ENCODE data around the gene DHTKD1. TPM values are rescaled to one million over a fixed set of nuclear protein-coding genes. Genes with fewer than 3 reads are reported as not detected.
A peak's percentile ranks its signal among the peaks of the same experiment; 100 is the strongest.

The DHTKD1 gene
- total RNA-seq, 1 experiment from 2014 or later, result 20.6 TPM

GRCh38 chr10:12041766-12042408, 26.9 kb upstream of the DHTKD1 start:
- Histone ChIP-seq H3K4me2 (ENCODE audit: low read length) (peak overlapping the region; percentile 87), H3K4me3 (replicated peaks in 1 of 2; ENCODE audit: low read depth in 1 of 2, low read length in 2 of 2) (peak overlapping the region; percentile 97), H3K79me2 (ENCODE audit: insufficient read depth, low read length) (peaks cover 56% of the 10 kb centered on the region), H3K4me1 (ENCODE audit: control insufficient read depth in 1 of 2, insufficient read depth in 2 of 2, low read length in 2 of 2) (peaks cover 10 to 27% of the 10 kb centered on the region in 2 experiments; a peak in 3 of 4 replicates), H3K27ac (ENCODE audit: low read depth, low read length) (peak overlapping the region; percentile 98), H3K9me2 (ENCODE audit: insufficient read depth) (no peaks in the 10 kb centered on the region), H3K9me3 (ENCODE audit: control insufficient read depth in 1 of 2, insufficient read depth in 1 of 2, low read depth in 1 of 2, low read length in 2 of 2) (no peaks in the 10 kb centered on the region), H3K27me3 (ENCODE audit: insufficient read depth, low read length) (no peaks in the 10 kb centered on the region), H3K36me3 (ENCODE audit: control insufficient read depth in 1 of 2, insufficient read depth in 2 of 2, low read length in 2 of 2) (no peaks in the 10 kb centered on the region), H2AFZ (ENCODE audit: low read depth, low read length, poor library complexity, severe bottlenecking) (no peak overlapping the region), H4K20me1 (ENCODE audit: insufficient read depth) (peaks cover 5% of the 10 kb centered on the region; the same call in 1 of the 2 replicates), H3K9ac (ENCODE audit: low read length) (peak overlapping the region; percentile 100)
- ATAC-seq (no peak; the same call in 1 of the 2 replicates), DNase-seq (ENCODE audit: low read depth, low spot score) (no peak)
- intact Hi-C loops (cut with micrococcal nuclease), result loop anchor here (2.0 kb wide), 1 partner anchor 27 kb away; the partner anchor contains the start of gene DHTKD1
- ChIA-PET CTCF (interaction anchor here (1.4 kb wide), 1 partner anchor 13 kb away, joined by 4 read pairs; no protein-coding TSS in a partner anchor), RAD21 (ENCODE audit: low non-redundant PET in 1 of 2, low total read pairs in 2 of 2, uncharacterized antibody in 2 of 2, unreplicated experiment in 2 of 2) (no interaction called here), POLR2A (interaction anchor here (1.4 kb wide), 2 partner anchors 31 to 38 kb away, joined by 3 read pairs; no protein-coding TSS in a partner anchor)
- TF ChIP-seq ZNF274 (IDR thresholded peaks at IDR 0.05; ENCODE audit: low read depth, low read length), result no peak
- TF ChIP-seq TCF7L2 (IDR thresholded peaks at IDR 0.05; ENCODE audit: borderline replicate concordance, extremely low read depth, insufficient read depth, insufficient read length), result no peak
- TF ChIP-seq SP1 (IDR thresholded peaks at IDR 0.05; ENCODE audit: low read depth), result no peak
- no peak for TF ChIP-seq CBX3 (IDR thresholded peaks at IDR 0.05; ENCODE audit: low read depth)
- TF ChIP-seq ELF1 (IDR thresholded peaks at IDR 0.05; ENCODE audit: borderline replicate concordance, low read depth), result no peak
- TF ChIP-seq CTCF (IDR thresholded peaks at IDR 0.05 in 2 of 3, conservative IDR thresholded peaks at IDR 0.05 in 1 of 3; ENCODE audit: borderline replicate concordance in 1 of 3, insufficient read depth in 1 of 3, low read depth in 2 of 3, low read length in 2 of 3), result no peak
- no TSS peak for BruUV-seq (replicated peaks)

Measured in HCT116 (cell line).